ENCODE data around the gene ANKRD13C. TPM values are rescaled to one million over a fixed set of nuclear protein-coding genes. Genes with fewer than 3 reads are reported as not detected.
"Not testable (repeated sequence)": the region's sequence is repeated elsewhere in the genome, so short reads cannot be mapped to it uniquely, and the experiment has no call there.

Gene ANKRD13C
- total RNA-seq, 1 experiment from 2014 or later: 19.9 TPM

GRCh38 chr1:70364439-70364838, 9.9 kb upstream of the ANKRD13C start:
- no peak for DNase-seq (ENCODE audit: low spot score)
- in situ Hi-C loops (cut with HindIII; ENCODE audit: low sequenced_read_pairs): no loop called here

DNA sequence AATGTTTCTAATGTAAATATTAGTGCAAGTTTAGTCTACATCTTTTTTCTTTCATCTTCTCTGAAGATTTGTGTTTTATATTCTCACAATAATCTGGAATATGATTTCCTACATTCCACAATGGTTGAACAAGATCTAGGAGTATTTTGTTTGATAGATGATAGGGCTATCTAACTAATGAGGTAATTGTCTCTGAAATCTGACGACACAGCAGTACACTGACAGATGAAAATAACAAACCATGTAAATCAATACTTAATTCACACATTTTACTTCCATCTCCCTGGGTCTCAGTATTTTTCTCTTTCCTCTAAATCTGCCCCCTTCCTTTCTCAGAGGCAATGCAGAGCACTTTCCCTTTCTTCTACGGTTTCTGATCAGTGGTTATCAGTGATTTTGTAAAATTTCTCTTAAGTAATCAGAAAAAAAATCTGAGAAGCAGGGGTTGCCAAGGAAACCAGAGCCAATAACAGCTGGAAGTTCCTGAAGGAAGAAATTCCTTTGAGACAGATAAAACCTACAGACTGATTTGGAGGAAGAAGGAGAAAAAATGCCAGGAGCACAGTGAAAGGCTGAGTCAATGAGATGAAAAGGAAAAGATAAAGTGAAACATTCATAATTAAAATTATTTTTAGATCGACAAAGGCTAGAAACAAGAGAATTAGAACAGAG, 7.3 kb upstream of the ANKRD13C start:
- DNase-seq (ENCODE audit: low spot score): no peak
- in situ Hi-C loops (cut with HindIII; ENCODE audit: low sequenced_read_pairs): no loop called here

- no peak for DNase-seq (ENCODE audit: low spot score)
- in situ Hi-C loops (cut with HindIII; ENCODE audit: low sequenced_read_pairs): no loop called here
Measured at GRCh38 chr1:70360321-70360720, 5.8 kb upstream of the ANKRD13C start.

- in situ Hi-C loops (cut with HindIII; ENCODE audit: low sequenced_read_pairs): no loop called here
- DNase-seq (ENCODE audit: low spot score): no peak
Measured at GRCh38 chr1:70358921-70359564, 4.5 kb upstream of the ANKRD13C start.

GRCh38 chr1:70355920-70356319, 1.4 kb upstream of the ANKRD13C start:
- in situ Hi-C loops (cut with HindIII; ENCODE audit: low sequenced_read_pairs): no loop called here
- DNase-seq (ENCODE audit: low spot score): no peak

GRCh38 chr1:70355111-70355407, 537 bp upstream of the ANKRD13C start:
- DNase-seq (ENCODE audit: low spot score): no peak
- in situ Hi-C loops (cut with HindIII; ENCODE audit: low sequenced_read_pairs): no loop called here

GRCh38 chr1:70353601-70354331, 756 bp downstream of the ANKRD13C start:
- peak; percentile 39 for DNase-seq (ENCODE audit: low spot score)
- in situ Hi-C loops (cut with HindIII; ENCODE audit: low sequenced_read_pairs): no loop called here

- no peak for DNase-seq (ENCODE audit: low spot score)
- in situ Hi-C loops (cut with HindIII; ENCODE audit: low sequenced_read_pairs): no loop called here
Measured at GRCh38 chr1:70353044-70353443, 1.5 kb downstream of the ANKRD13C start.

GRCh38 chr1:70349799-70350198, 4.7 kb downstream of the ANKRD13C start:
- in situ Hi-C loops (cut with HindIII; ENCODE audit: low sequenced_read_pairs); DNase-seq (ENCODE audit: low spot score): not testable (repeated sequence)

DNA sequence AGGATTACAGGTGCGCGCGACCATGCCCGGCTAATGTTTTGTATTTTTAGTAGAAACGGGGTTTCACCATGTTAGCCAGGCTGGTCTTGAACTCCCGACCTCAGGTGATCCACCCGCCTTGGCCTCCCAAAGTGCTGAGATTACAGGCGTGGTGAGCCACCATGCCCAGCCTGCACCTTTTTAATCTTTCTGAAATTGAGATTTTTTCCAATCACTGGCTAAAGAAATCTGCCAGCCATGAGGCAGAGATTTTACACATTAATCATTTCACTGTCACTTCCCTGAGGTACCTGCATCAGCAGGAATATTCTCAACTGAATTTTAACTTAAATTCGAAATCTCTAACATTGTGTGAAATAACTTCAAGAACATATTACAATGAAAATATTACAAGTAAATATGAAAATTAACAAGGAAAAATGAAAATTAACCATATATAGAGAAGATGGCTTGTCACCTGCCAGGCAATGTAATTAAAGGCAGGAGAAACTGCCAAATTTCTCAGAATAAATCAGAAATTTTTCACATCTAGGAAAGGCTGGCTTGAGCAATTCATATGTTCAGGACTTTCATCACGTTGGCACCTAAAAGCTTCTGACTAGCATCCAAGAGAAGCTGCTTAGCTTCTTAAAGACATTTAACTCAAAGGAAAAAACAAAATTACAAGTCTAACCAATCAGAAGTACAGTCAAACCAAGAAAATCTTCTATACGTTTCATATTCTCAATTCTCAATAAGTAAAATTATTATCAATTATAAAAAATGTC, 5.9 kb downstream of the ANKRD13C start:
- in situ Hi-C loops (cut with HindIII; ENCODE audit: low sequenced_read_pairs): no loop called here

DNA sequence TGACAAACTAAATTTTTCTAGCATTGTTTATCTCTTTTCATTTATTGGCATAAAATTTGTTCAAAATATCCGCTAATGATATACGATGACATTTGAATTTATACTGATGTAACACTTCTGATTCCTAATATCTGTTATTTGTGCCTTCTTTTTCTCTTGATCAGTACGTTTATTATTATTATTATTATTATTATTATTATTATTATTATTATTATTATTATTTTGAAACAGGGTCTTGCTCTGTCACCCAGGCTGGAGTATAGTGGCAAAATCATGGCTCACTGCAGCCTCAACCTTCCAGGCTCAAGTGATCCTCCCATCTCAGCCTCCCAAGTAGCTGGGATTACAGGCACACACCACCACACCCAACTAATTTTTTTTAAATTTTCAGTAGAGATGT, 14.9 kb downstream of the ANKRD13C start:
- DNase-seq (ENCODE audit: low spot score); in situ Hi-C loops (cut with HindIII; ENCODE audit: low sequenced_read_pairs): not testable (repeated sequence)

More for the DNA sequence above, 5.9 kb downstream of the ANKRD13C start:
- no peak for DNase-seq (ENCODE audit: low spot score)

DNA sequence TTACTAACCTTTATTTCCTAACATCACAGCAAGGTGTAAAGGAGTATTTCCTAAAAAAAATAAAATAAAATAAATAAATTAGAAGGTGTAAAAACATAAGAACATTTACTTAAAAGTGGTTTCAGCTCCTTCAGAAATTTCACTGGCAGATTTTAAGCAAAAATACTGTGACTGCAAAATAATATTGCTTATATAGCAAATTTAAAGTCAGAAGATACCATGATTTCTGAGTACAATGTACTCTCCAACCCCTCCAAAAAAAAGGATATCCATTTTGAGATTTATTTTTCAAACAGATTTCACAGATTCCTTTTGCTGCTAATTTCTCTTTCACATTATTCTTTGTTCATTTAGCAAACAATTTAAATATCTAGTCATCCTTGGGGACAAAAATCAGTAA, 18.5 kb downstream of the ANKRD13C start:
- in situ Hi-C loops (cut with HindIII; ENCODE audit: low sequenced_read_pairs): no loop called here

GRCh38 chr1:70334436-70334835, 20.1 kb downstream of the ANKRD13C start:
- in situ Hi-C loops (cut with HindIII; ENCODE audit: low sequenced_read_pairs): no loop called here
- no peak for DNase-seq (ENCODE audit: low spot score)

More for the DNA sequence above, 18.5 kb downstream of the ANKRD13C start:
- DNase-seq (ENCODE audit: low spot score): no peak

DNA sequence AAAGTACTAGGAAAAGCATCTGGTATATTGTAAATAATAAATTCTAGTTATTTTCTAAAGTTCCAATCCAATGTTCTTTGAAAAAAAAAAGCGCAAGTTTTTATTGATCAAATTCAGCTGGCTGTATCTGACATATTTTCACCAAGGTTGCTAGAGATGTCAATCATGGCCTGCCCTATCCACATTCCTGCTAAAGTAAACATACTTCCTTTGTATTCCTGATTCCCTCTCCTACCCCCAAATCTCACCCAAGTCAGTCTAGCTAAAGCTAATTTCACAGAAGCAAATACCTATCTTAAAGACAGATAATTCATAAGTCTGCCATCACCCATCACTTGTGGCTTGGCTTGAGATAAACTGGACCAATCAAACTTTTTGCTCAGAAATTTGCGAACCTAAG, 21.3 kb downstream of the ANKRD13C start:
- in situ Hi-C loops (cut with HindIII; ENCODE audit: low sequenced_read_pairs): no loop called here
- DNase-seq (ENCODE audit: low spot score): no peak

DNA sequence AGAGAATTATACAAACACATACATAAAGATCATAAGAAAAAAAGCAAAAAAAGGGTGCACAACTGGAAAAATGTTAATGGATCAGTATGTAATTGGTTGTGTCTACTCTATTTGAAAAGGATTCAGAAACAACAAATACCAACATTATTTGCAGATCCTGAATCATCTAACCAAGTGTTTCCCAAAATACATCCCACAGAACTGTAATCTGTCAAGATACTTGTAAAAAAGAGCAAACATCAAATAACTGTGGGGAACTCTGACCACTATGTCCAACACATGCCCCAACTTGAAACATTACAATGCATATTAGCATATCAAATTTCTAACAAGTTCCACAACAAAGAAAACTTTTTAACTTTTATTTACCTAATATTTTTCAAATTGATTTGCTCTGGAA, 22.6 kb downstream of the ANKRD13C start:
- in situ Hi-C loops (cut with HindIII; ENCODE audit: low sequenced_read_pairs): no loop called here
- no peak for DNase-seq (ENCODE audit: low spot score)

GRCh38 chr1:70327306-70328076, 27.0 kb downstream of the ANKRD13C start:
- in situ Hi-C loops (cut with HindIII; ENCODE audit: low sequenced_read_pairs): no loop called here
- DNase-seq (ENCODE audit: low spot score): no peak

- in situ Hi-C loops (cut with HindIII; ENCODE audit: low sequenced_read_pairs): no loop called here
- DNase-seq (ENCODE audit: low spot score): no peak
Measured at GRCh38 chr1:70324683-70325082, 29.8 kb downstream of the ANKRD13C start.

DNA sequence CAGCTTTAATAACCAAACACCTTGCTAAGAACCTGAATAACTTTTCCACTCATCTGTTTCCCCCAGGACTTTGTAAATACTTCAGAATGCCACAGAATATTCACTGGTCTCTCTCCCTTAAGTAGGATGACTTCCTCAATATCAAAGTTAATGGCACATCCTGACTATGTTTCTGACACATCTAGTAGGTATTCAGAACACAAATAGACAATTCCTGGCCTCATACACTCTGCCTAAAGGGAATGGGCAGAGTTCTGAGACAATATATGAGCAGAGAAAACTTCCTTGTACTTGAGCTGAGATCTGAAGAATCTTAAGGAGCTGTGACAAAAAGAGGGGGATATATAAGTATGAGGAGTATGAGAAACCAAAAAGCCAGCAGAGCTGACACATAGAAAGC, 34.8 kb downstream of the ANKRD13C start:
- in situ Hi-C loops (cut with HindIII; ENCODE audit: low sequenced_read_pairs): no loop called here
- no peak for DNase-seq (ENCODE audit: low spot score)

GRCh38 chr1:70318191-70318590, 36.3 kb downstream of the ANKRD13C start:
- in situ Hi-C loops (cut with HindIII; ENCODE audit: low sequenced_read_pairs): no loop called here

More at GRCh38 chr1:70318191-70318590, 36.3 kb downstream of the ANKRD13C start:
- DNase-seq (ENCODE audit: low spot score): no peak
